NT2/D1 (cell line): ENCODE data around the gene TNRC6C.
"Not testable (repeated sequence)": the region's sequence is repeated elsewhere in the genome, so short reads cannot be mapped to it uniquely, and the experiment has no call there.

ENCODE experiments used
- SUZ12 ChIP-seq: IDR thresholded peaks from 2 replicates; pipeline ENCODE4 v1.6.1; 2011; ENCODE audit not compliant: insufficient read length, insufficient read depth; ENCODE audit errors: extremely low read depth
- YY1 ChIP-seq: IDR thresholded peaks from 2 replicates; pipeline ENCODE4 v1.6.1; 2011; ENCODE audit not compliant: insufficient read length, insufficient read depth
- ZNF274 ChIP-seq: IDR thresholded peaks from 2 replicates; pipeline ENCODE4 v1.6.1; 2011; ENCODE audit warnings: mild to moderate bottlenecking, low read depth, low read length

DNA sequence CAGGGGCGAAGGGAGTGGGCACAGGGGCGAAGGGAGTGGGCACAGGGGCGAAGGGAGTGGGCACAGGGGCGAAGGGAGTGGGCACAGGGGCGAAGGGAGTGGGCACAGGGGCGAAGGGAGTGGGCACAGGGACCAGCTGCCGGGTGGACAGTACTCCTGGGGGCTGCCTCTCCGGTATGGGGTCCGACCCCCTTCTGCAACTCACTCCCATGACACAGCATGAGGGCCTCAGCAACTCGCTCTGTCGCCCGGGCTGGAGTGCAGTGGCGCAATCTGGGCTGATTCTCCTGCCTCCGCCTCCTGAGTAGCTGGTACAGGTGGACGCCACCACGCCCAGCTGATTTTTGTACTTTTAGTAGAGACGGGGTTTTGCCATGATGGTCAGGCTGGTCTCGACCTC is 157.3 kb downstream of the TNRC6C start:
- not testable (repeated sequence) for TF ChIP-seq ZNF274, SUZ12, YY1
